K562 (cell line): ENCODE results near the gene SPATA2L. TPM values are rescaled to one million over a fixed set of nuclear protein-coding genes. Genes with fewer than 3 reads are reported as not detected.

Experiments used
- L3MBTL2 ChIP-seq: fragments of 450-650 bp; IDR thresholded peaks from 2 replicates; pipeline ENCODE4 v1.6.1; 2016; ENCODE audit warnings: mild to moderate bottlenecking, moderate library complexity
- MCM3 ChIP-seq: fragments of 450-650 bp; IDR thresholded peaks from 2 replicates; pipeline ENCODE4 v1.6.1; 2016
- NBN ChIP-seq: fragments of 450-650 bp; IDR thresholded peaks from 2 replicates; pipeline ENCODE4 v1.6.1; 2016; ENCODE audit warnings: low read depth, mild to moderate bottlenecking
- PHF21A ChIP-seq: fragments of 450-650 bp; IDR thresholded peaks from 2 replicates; pipeline ENCODE4 v1.6.1; 2017; ENCODE audit warnings: low read depth, borderline replicate concordance
- SMAD1 ChIP-seq: fragments of 150-350 bp; IDR thresholded peaks from 2 replicates; pipeline ENCODE4 v1.6.1; 2014; ENCODE audit warnings: low read length, low read depth; ENCODE audit not compliant: partially characterized antibody
- SMC3 ChIP-seq: conservative IDR thresholded peaks from 2 replicates; pipeline ENCODE4 v1.6.1; 2011; ENCODE audit warnings: low read depth, low read length, improper control_type of control experiment; ENCODE audit not compliant: insufficient read depth
- TRIM24 ChIP-seq, 2 experiments: fragments of 450-650 bp; IDR thresholded peaks; 2 replicates each; pipeline ENCODE4 v1.6.1; 2016
- U2AF1 ChIP-seq: fragments of 200-400 bp; formaldehyde crosslinking; optimal IDR thresholded peaks from 2 replicates; pipeline ENCODE3; 2017; ENCODE audit warnings: mild to moderate bottlenecking, low read depth, low read length, moderate library complexity
- YY1 ChIP-seq, 3 experiments: IDR thresholded peaks; 2 replicates each; pipeline ENCODE4 v1.6.1; 2011; ENCODE audit warnings: low read length in 2 of 3, mild to moderate bottlenecking in 2 of 3, moderate library complexity in 2 of 3, borderline replicate concordance in 1 of 3, control low read depth in 1 of 3, low read depth in 1 of 3; ENCODE audit not compliant: insufficient read depth in 3 of 3, insufficient replicate concordance in 2 of 3, control insufficient read depth in 1 of 3, insufficient read length in 1 of 3; ENCODE audit errors: extremely low read depth in 1 of 3
- ZBTB40 ChIP-seq, 2 experiments: fragments of 450-650 bp in 1 of 2; sonication (generic) in 1 of 2; formaldehyde crosslinking in 1 of 2; IDR thresholded peaks; 2 replicates each; pipeline versions ENCODE4 v1.7.1 to v1.9.0; 2016 to 2022; ENCODE audit warnings: inconsistent platforms in 1 of 2, mild to moderate bottlenecking in 1 of 2, missing genetic modification reagents in 1 of 2
- ZNF395 ChIP-seq: fragments of 200-800 bp; sonication (Bioruptor generic); IDR thresholded peaks from 2 replicates; pipeline ENCODE4 v1.6.1; 2017; ENCODE audit warnings: missing genetic modification characterization, missing compliant biosample characterization
- polyA plus RNA-seq, 8 experiments: library from polyadenylated mRNA; depleted of rRNA in 4 of 8; stranded (reverse) in 5 of 8; unstranded in 3 of 8; fragments of >200 nt; fragmentation: Nextera tagmentation in 2 of 8; fragmentation: Illumina TruSeq in 1 of 8; extraction: Ambion mirVana in 2 of 8; extraction: Trizol in 1 of 8; gene quantifications; 2 replicates each; pipeline versions ENCODE4 v1.2.1 to v1.2.3, GENCODE V29; 2011 to 2014; ENCODE audit warnings: inconsistent platforms in 1 of 8, missing spikeins in 1 of 8
- total RNA-seq, 7 experiments: library from RNA; depleted of rRNA in 6 of 7; stranded (reverse); fragments of >200 nt in 6 of 7; fragmentation: Illumina TruSeq in 2 of 7; extraction: Trizol in 2 of 7; gene quantifications; 2 replicates each; pipeline versions ENCODE4 v1.2.1 to v1.2.3, GENCODE V29; 2011 to 2021; ENCODE audit warnings: low replicate concordance in 1 of 7
- TF ChIP-seq, protein P1 (sequence below), 3 experiments: IDR thresholded peaks in 2 of 3; conservative IDR thresholded peaks in 1 of 3; 2 replicates each; pipeline ENCODE4 v1.5.1; 2011 to 2012; ENCODE audit warnings: low read length in 3 of 3, mild to moderate bottlenecking in 3 of 3, control low read depth in 2 of 3, improper control_type of control experiment in 1 of 3, inconsistent platforms in 1 of 3, low read depth in 1 of 3, mixed read lengths in 1 of 3, moderate library complexity in 1 of 3; ENCODE audit not compliant: insufficient read depth in 2 of 3

SPATA2L gene
- total and polyA plus RNA-seq, 9 of the 15 experiments (the other 6 are each of a cell fraction or from before 2014, with no cell fraction given) = 0.13 to 19.2 (median 4.8) TPM; not detected in 1

- TF ChIP-seq, protein P1, sequence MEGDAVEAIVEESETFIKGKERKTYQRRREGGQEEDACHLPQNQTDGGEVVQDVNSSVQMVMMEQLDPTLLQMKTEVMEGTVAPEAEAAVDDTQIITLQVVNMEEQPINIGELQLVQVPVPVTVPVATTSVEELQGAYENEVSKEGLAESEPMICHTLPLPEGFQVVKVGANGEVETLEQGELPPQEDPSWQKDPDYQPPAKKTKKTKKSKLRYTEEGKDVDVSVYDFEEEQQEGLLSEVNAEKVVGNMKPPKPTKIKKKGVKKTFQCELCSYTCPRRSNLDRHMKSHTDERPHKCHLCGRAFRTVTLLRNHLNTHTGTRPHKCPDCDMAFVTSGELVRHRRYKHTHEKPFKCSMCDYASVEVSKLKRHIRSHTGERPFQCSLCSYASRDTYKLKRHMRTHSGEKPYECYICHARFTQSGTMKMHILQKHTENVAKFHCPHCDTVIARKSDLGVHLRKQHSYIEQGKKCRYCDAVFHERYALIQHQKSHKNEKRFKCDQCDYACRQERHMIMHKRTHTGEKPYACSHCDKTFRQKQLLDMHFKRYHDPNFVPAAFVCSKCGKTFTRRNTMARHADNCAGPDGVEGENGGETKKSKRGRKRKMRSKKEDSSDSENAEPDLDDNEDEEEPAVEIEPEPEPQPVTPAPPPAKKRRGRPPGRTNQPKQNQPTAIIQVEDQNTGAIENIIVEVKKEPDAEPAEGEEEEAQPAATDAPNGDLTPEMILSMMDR (IDR thresholded peaks at IDR 0.05 in 2 of 3, conservative IDR thresholded peaks at IDR 0.05 in 1 of 3; ENCODE audit: insufficient read depth in 2 of 3, low read depth in 1 of 3, low read length in 3 of 3) = peak in 2 of 3 experiments; percentile 70 to 95; a peak in 4 of 6 replicates
- TF ChIP-seq TRIM24 (IDR thresholded peaks at IDR 0.05) (no peak), L3MBTL2 (peak; percentile 97), YY1 (IDR thresholded peaks at IDR 0.05; ENCODE audit: borderline replicate concordance in 1 of 3, control insufficient read depth in 1 of 3, extremely low read depth in 1 of 3, insufficient read depth in 3 of 3, insufficient read length in 1 of 3, insufficient replicate concordance in 2 of 3, low read depth in 1 of 3, low read length in 2 of 3) (peak in 2 of 3 experiments; percentile 29 to 42), ZBTB40 (IDR thresholded peaks at IDR 0.05) (peak; percentile 53; the same call in 1 of the 2 replicates), ZBTB40 (CRISPR knock-in tag; IDR thresholded peaks at IDR 0.05) (no peak), U2AF1 (peak; percentile 34), SMC3 (0 out of 2 replicates have a peak, but pooled peaks have one; percentile 39), MCM3 (no peak), SMAD1 (no peak), ZNF395 (CRISPR knock-in tag) (no peak), NBN (no peak; the same call in 1 of the 2 replicates), PHF21A (no peak)
Observed at GRCh38 chr16:89701425-89702406, at the start of gene SPATA2L (continued).
